GM19397 (cell line): ENCODE measurements around the gene MRPL17.
A peak's percentile ranks its signal among the peaks of the same experiment; 100 is the strongest.
"Not testable (repeated sequence)": the region's sequence is repeated elsewhere in the genome, so short reads cannot be mapped to it uniquely, and the experiment has no call there.

Experiments
- ATAC-seq: cut with Tn5 transposase; IDR thresholded peaks from one replicate; pipeline ENCODE4 v1.9.1; 2021; ENCODE audit warnings: mild to moderate bottlenecking, moderate library complexity; ENCODE audit not compliant: unreplicated experiment

The MRPL17 gene

DNA sequence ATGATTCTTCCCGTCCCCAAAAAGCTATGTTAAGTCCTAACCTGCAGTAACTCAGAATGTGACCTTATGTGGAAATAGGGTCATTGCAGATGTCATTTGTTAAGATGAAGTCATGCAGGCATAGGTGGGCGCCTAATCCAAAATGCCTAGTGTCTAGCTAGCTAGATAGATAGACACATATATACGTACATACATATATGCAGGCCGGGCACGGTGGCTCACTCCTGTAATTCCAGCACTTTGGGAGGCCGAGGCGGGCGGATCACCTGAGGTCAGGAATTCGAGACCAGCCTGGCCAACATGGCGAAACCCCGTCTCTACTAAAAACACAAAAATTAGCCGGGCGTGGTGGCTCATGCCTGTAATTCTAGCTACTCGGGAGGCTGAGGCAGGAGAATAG lies 928 bp upstream of the MRPL17 start:
- ATAC-seq = not testable (repeated sequence)

DNA sequence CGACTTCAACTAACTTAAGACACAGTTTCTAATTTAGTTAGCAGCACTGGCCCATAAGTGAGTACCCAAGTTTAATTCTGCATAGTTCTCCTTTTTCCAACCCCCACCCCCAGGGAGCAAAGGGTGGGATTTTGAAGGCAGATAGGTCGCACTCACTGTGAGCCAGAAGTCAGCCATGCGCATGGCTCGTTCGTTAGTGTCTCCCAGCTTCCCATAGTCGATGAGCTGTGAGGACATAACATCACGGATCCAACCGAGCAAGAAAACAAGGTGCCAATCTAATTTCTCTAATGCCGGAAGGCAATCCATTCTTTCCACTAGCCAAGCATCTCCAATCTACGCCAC lies 577 bp downstream of the MRPL17 start:
- ATAC-seq = peak; percentile 2

DNA sequence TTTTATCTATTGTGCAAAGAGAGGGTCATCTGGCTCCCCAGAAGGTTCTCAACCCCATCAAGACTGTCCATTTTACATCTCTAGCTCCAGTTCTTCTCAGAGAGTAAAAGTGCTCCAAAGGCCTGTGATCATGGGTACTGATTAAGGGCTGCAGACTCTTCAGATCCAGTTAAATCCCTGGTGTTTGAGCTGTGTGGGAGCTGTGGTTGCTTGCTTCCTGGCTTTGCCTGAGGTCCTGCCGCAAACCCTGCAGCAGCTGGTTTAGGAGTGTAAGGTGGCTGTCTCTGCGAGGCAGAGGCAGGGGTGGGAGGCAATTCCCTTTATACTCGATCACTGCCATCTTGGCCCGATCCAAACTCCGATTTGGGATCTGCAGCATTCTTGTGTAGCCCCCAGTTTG lies 1.2 kb downstream of the MRPL17 start:
- ATAC-seq = no peak

DNA sequence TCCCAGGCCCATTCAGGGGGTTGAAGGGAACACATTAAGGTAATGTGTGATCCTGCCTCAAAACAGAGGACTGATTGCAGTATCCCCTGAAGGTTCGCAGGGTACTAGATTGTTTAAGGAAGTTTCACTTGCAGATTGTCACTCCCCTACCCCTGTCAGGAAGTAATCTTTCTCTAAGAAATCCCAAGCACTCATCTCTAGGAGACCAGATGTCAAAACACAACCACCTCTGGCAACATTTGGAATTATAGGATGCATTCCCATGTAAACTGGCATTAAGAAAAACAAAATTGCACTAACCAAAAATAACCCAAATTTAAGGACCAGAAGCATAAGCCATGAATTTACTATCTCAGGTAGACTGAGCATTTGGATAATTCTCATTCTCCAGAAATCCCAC lies 1.6 kb downstream of the MRPL17 start:
- no peak for ATAC-seq

DNA sequence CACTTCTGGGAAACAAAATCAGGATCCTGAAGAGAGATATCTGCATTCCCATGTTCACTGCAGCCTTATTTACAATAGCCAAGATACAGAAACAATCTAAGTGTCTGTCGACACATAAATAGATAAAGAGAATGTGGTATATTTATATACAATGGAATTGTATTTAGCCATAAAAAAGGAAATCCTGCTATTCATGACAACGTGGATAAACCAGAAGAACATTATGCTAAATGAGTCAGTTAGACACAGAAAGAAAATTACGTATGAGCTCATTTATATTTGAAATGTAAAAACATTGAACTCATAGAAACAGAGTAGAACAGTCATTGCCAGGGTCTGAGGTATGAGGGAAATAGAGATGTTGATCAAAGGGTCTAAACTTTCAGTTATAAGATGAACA lies 6.1 kb downstream of the MRPL17 start:
- no peak for ATAC-seq

DNA sequence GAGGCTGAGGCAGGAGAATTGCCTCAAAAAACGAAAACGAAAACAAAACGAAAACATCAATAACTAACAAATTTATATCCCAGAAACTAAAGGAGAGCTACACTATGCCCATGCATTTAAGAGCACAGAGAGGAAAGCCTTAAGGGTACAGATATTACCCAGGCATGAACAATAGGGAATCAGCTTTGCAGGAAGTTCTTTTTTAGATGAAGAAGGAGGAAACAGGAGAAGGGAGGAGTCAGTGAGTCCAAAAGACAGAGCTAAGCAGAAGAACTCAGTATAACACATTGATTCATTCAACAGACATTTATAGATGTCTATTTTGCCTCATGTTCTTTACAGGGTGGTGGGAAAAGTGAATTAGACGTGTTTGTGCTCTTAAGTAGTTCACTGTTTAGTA lies 8.3 kb downstream of the MRPL17 start:
- no peak for ATAC-seq

DNA sequence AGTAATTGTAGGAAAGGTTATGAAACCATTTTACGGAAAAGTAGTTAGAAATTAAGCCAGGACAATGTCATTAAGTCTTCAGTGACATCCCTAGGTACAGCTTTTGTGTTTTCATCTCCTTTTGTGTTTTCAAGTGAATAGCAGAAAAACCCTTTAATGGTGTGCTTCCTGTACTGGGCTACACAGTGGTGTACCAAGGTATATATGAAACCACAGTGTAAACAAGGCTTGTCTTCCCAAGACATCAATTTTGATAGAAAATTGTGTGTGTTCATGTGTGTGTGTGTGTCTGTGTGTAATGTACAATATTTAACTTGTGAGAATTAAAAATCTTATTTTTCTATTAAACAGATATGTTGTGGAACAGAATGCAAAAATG lies 8.9 kb downstream of the MRPL17 start:
- ATAC-seq = no peak

DNA sequence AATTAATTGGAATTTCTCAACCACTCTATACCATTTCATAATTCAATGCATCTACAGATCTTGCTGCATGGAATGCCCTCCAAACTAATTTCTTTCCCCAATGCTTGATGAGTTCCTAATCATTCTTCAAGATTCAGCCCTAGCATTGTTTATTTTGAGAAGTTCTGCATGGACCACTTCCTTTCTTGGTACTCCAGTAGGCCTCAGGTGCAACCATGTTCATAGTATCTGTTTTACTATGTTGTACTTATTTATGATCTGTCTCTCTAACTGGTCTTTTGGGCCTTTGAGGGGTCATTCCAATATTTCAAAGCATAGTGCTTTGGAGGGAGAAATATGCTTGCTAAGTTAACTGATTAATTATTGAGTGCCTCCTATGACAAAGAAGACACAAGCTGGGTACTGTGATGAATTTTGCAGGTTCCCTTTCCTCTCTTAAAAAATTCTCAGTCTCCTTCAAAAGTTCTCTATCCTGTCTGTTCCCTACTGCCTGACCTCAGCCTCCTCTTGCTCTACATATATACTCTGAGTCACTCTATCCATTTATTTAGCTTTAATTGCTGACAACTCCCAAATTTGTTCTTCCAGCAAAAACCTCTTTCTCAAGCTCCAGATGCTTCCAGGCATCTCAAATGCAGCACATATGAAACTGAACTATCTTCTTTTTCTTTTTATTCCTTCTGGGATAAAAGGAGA lies 9.5 kb downstream of the MRPL17 start:
- no peak for ATAC-seq

DNA sequence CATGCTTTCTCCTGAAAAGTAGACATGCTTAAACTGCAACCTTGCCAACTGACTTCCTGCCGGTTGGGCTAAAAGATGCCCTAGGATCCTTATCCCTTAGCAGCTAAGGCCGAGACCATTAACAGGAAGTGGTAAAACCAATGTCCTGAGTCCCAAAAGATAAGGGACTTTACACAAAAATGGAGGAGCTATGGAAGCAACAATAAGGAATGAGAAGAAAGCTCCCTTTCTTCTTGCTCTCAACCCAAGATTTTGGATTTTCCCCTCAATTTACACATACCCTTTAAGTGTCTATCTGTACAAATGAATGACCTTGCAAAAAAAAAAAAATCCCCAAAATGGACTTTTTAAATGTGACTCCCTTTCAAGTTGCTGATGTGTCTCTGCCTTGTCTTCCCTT lies 11.1 kb downstream of the MRPL17 start:
- ATAC-seq = no peak

DNA sequence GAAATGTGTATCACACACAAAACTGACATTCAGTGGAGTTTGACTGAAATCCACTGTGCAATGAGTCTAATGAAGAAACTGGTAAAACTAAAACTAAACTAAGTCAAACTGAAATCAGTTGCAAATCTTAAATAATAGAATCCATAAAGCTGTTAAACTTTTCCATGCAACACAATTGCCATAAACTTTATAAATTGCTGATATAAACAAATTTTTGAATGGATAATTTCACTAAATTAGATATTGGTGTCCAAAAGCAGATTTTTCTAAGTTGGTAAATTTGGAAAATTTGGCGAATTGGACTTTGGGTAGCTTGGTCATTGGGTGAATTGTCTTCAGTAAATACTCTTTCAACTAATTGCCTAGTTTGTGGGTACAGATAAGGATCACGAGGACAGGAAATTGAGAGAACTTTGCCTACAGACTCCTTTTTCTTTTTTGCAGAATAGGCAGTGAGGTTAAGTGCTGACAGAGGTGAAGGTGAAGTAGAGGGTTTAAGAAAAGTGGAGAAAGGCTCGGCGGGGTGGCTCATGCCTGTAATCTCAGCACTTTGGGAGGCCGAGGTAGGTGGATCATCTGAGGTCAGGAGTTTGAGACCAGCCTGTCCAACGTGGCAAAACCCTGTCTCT lies 12.8 kb downstream of the MRPL17 start:
- ATAC-seq = no peak

DNA sequence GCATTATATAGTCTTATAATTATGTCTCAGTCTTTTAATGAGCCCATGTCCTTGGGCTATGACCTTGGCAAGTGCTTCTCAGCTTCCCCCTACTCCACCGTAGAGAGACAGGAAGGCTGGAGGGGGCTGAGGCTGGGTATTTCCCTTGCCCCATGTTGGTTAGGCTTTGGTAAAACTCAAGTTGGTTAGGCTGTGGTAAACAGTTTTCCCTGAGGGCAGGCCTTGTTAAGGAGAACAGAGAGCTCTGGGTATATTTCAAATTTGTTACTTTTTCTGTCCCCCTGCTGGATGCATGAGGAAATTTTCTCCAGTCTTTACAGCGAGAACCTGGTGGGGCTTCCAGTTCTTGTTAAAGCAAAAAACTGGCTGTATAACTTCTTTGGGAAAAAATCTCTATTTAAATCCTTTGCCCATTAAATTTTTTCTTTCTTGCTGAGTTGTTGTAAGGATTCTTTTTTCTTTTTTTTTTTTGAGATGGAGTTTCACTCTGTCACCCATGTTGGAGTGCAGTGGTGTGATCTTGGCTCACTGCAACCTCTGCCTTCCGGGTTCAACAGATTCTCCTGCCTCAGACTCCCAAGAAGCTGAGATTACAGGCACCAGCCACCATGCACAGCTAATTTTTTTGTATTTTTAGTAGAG lies 15.3 kb downstream of the MRPL17 start:
- no peak for ATAC-seq

DNA sequence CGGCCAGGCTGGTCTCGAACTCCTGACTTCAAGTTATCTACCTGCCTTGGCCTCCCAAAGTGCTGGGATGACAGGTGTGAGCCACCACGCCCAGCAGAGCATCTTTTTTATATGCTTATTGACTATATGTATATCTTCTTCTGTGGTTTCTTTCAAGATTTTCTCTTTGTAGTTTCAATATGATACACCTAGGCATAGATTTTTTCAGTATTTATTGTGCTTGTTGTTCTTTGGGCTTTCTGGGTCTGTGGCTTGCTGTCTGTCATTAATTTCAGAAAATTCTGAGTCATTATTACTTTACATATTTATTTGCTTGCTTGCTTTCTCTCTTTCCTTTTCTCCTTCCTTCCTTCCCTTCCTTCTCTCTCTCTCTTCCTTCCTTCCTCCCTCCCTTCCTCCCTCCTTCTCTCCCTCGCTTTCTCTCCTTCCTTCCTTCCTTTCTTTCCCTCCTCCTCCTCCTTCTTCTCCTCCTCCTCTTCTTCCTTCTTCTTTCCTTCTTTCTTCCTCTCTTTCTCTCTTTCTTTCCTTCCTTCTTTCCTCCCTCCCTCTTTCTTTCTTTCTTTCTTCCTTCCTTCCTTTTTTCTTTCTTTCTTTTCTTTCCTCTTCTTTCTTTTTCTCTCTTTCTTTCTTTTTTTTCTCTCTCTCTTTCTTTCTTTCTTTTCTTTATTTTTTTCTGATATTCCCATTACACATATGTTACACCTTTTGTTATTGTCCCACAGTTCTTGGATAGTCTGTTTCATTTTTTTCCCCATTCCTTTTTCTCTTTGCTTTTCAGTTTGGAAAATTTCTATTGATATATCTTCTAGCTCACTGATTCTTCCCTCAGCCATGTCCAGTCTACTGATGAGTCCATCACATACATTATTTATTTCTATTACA lies 16.6 kb downstream of the MRPL17 start:
- no peak for ATAC-seq

DNA sequence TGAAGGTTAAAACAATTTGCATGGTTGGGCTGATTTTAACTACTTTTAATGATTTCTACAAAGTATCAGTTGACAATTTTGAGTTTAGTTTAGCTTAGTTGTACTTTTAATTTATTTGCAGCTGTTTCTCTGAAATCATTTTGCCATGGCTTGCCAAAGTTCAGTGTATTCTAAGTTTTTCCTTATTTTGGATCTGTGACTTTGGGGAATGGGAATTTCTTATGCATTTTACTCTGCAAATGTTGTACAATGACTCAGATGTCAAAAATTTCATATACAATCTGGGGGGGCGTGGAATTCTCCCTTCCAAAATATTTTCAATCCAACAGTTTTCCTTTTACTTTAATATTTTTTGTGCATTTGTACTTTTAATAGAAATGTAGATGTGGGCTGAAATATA lies 18.6 kb downstream of the MRPL17 start:
- ATAC-seq = no peak

DNA sequence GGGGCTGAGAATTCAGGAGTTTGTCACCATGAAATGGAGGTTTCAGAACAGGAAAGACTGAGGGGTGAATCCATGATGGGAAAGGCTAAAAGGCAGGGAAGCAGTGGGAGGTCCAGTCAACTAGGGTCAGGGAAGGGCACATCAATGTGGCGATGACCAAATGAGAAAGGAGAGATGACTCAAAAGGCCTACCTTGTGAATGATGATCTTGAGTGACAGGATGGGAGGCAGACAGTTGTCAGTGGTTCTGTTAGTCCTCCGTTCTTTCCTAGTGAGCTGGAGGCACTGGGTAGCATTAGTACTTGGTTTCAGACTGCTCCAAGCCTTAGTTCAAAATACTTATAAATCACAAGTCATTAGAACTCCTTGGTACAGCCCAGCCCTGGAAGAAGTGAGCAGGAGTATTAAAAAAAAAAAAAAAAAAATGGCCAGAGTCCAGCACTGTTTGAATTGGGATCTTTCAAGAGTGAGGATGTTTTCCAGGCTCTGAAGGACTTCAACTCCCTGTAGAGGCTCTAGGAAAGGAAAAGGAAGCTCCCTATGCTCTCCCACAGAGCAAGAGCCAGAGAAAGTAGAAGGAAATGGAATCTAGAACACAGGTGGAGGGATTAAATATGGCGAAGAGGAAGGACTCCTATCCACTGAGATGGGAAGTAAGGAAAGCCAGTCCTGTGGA lies 19.2 kb downstream of the MRPL17 start:
- ATAC-seq = no peak

DNA sequence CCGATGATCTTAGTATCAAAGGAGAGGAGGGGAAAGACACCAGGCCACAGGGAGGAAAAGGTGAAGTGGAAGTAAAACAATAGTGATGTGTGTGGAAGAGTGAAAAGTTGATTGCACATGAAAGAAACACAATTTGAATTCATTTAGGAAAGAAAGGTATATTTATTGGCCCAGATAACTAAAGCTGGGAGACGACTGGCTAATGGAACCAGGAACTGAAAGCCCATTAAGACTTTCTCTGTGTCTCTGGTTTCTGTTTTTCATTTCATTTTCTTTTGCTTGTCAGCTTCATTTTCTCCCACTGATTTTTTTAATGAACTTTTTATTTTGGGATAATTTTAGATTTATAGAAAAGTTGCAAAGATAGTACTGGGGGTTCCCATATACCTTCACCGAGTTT lies 22.4 kb downstream of the MRPL17 start:
- ATAC-seq = no peak

DNA sequence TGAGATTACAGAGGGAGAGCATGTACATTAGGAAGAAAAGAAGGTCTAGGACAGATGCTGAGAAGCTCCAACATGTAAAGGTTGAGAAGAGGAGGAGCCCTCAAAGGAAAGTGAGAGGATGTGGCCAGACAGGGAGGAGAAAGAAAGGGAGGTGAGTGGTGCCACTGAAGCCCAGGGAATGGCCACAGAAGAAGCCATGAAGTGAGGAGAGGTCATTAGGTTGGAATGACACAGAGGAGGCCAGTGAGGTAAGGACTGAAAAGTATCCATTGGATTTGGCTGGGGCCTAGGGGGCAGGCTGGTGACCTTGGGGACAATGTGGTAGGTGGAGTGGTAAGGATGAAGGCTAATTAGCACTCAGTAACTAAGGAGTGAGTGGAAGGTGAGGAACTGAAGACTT lies 24.5 kb downstream of the MRPL17 start:
- no peak for ATAC-seq

DNA sequence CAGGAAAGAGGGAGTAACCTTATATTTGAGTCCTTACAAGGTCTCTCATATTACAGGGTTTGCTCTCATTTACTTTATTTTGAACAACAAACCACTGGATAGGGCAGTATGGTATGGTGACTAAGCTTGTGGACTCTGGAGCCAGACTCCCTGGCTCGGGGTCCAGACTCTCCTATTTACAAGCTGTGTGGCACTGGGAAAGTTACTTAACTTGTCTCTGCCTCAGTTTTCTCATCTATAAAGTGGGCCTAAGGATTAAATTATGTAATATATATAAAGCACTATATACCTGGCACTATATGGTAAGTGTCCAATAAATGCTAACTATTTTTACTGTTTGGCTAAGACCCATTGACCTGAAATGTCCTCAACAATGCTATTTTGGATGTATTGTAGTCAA lies 25.8 kb downstream of the MRPL17 start:
- no peak for ATAC-seq

DNA sequence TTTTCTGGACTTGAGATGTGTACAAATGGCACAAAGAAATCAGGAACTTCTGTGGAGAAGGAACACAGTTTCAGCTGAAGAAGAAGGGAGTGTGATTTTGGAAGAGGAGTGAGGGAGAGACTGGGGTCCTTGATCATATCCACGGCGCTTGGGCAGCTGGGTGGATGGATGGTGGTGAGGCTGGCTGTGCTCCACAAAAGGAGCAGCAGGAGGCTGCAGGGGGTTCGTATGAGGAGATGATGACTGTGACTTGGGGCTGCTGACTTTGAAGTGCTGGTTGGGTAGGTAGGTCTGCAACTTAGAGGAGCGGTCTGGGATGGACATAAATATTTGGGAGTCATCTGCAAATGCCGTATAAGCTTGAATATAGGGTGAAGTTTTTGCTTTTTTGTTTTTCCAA lies 26.2 kb downstream of the MRPL17 start:
- ATAC-seq = no peak

DNA sequence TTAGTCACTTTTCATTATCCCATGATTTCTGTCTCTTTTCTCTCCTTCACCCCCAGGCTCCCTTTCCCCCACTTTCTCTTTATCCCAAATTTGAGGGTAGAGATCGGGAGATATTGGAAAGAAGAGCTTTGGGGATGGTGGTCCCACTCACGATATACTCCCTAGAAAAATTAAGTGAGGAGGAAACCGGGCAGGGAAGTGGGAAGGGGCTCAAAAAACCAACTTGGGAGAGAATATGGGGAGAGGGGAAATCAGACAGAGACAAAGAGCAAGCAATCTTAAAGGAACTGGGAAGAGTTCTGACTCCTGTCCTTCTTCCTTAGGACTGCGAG lies 26.6 kb downstream of the MRPL17 start:
- ATAC-seq = no peak

DNA sequence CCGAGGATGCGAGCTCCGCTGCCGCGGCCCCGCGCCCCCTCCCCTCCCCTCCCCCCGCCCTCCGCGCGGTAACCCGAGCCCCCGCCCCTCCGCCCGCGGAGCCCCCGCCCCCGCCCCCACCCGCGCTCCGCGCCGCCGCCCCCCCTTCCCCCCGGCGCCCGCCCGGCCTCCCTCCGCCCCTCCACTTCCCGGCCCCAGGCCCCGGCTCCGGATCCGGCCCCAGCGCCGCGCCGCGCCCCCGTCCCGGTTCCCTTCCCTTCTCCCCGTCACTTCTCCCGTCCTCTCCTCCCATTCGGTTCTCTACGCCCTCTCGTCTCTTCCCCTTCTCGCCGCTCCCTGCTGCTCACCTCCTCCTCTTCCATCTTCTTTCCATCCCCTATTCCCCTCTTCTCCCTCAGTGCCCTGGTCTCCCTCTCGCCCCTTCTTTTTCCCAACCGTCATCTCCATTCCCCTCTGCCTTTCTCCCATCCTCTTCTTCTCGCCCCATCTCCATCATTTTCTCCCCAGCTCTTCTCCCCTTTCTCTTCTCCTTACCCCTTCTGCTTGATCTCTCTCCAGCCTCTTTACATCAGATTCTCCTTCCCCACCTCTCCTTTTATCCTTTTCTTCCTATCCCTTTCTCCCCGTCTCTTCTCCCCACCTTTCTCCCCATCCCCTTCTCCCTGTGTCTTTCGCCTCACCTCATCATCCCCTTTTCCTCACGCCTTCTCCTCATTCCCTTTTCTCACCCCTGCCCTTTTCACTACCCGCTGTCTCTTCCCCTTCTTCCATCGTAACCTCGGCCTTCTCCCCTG lies 27.2 kb downstream of the MRPL17 start, which contains the start of gene DCHS1:
Gene DCHS1, minus strand, starts transcription at position 20 of the 794 bp plus-strand sequence. CDS start 14,196 bp downstream, outside the sequence.
- ATAC-seq = no peak
